Hypothalamus (tissue), 51 donors: Measurements from ENCODE around the gene RGL3.
"Not testable (repeated sequence)": the region's sequence is repeated elsewhere in the genome, so short reads cannot be mapped to it uniquely, and the experiment has no call there.

Source experiments
- DNase-seq, 51 donors: peaks; one replicate each; lab custom pipeline; 2025; lab: John Stamatoyannopoulos, UW

Gene RGL3

GRCh38 chr19:11365557-11366117, 53.5 kb downstream of the RGL3 start:
- DNase-seq: peak in 4 of 51 donors; percentile 4 to 23 (median 17)

- DNase-seq: peak in 13 of 51 donors; percentile 8 to 65 (median 20)
Observed at GRCh38 chr19:11364935-11365334, 54.2 kb downstream of the RGL3 start.

GRCh38 chr19:11364296-11364904, 54.7 kb downstream of the RGL3 start:
- no peak for DNase-seq

- no peak for DNase-seq
Observed at GRCh38 chr19:11363881-11364280, 55.2 kb downstream of the RGL3 start.

- DNase-seq: no peak
Observed at GRCh38 chr19:11361771-11362731, 57.1 kb downstream of the RGL3 start.

GRCh38 chr19:11361037-11361770, 57.9 kb downstream of the RGL3 start:
- peak in 2 of 51 donors; percentile 10 to 19 for DNase-seq

GRCh38 chr19:11359421-11359820, 59.7 kb downstream of the RGL3 start:
- DNase-seq: no peak

GRCh38 chr19:11356676-11357550, 62.2 kb downstream of the RGL3 start:
- no peak for DNase-seq

GRCh38 chr19:11356074-11356397, 63.1 kb downstream of the RGL3 start:
- DNase-seq: peak in 2 of 51 donors; percentile 27 to 59

- peak; percentile 9 to 95 (median 77) for DNase-seq
Observed at GRCh38 chr19:11355160-11356073, 63.7 kb downstream of the RGL3 start, which contains the start of gene PLPPR2. TSS of gene PLPPR2 (plus strand) at chr19:11355432. CDS start at chr19:11357674, 2,242 bp downstream.

- not testable (repeated sequence) for DNase-seq
Observed at GRCh38 chr19:11354102-11354501, 65.0 kb downstream of the RGL3 start.

- no peak for DNase-seq
Observed at GRCh38 chr19:11349171-11349570, 69.9 kb downstream of the RGL3 start.

GRCh38 chr19:11347546-11348039, 71.5 kb downstream of the RGL3 start:
- no peak for DNase-seq

- peak; percentile 74 to 99 (median 97) for DNase-seq
Observed at GRCh38 chr19:11346104-11346940, 72.8 kb downstream of the RGL3 start, which contains the start of the genes CCDC159 and TMEM205. TSS of gene CCDC159 (plus strand) at chr19:11346519. CDS start at chr19:11346607, 88 bp downstream. TSS of gene TMEM205 (minus strand) at chr19:11346268. CDS start at chr19:11345619, 649 bp downstream.

GRCh38 chr19:11345122-11345803, 73.9 kb downstream of the RGL3 start:
- DNase-seq: peak in 1 of 51 donors; percentile 6
